Right lung (tissue), 5 donors: ENCODE measurements around the gene ACTC1. TPM values are rescaled to one million over a fixed set of nuclear protein-coding genes. Genes with fewer than 3 reads are reported as not detected.

Experiments
- DNase-seq, 2 donors: peaks; one replicate each; pipeline ENCODE4 v3.0.0-alpha.2; 2013
- polyA plus RNA-seq, 5 donors: library from polyadenylated mRNA; unstranded; fragments of 120-200 nt; gene quantifications; one replicate each; pipeline versions ENCODE4 v1.2.1 to v1.2.3, GENCODE V29; 2013; ENCODE audit warnings: inconsistent platforms in 1 of 5, low replicate concordance in 1 of 5; ENCODE audit not compliant: insufficient read length in 5 of 5, insufficient read depth in 1 of 5

ACTC1 gene
- polyA plus RNA-seq, 5 donors = 1.3 to 342 (median 4.0) TPM

- DNase-seq = no peak
Measured at GRCh38 chr15:34802803-34803750, 7.7 kb upstream of the ACTC1 start.

GRCh38 chr15:34802371-34802770, 7.0 kb upstream of the ACTC1 start:
- DNase-seq = no peak

DNA sequence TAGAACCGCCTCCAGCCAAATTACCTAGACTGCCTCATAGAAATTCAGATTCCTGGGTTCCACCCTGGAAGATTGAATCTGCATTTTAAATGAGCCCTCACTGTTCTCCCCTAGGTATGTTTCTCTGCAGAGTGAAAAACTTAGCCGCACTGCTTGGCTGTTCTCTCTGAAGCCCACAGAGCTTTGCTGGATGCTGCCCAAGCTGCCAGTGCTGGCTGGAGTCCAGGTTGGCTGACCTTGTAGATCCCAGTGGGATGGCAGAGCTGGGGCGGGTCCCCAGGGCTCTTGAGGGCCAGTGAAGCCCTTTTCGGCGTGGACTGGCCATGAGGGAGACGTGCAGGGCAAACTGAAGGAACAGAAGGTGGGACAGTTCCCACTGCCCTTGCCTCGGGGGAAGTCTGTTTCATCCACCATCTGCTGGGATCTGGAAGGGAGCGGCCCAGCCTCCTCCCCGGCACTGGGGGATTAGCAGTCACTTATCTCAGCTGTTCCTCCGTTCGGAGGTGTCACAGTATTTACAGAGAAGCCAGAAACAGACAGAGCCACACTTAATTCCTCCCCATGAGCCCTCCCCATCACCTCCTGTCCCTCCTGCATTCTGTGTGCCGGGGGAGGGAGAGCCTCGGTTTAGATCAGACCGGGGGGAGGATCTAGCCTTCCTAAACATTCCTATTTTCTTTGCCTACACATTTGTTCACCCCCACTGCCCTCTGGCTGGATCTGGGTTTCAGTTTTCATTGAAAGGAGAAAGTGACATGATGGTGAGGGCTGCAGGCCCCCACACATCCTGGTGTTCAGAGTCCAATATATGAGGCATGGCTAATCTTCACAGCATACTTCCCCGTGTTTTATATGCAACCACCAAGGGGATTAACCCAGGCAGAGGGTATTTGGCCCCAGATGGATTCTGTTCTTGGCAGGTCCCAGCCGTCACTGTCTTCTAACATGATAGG, 4.1 kb upstream of the ACTC1 start:
- DNase-seq = peak; percentile 26 to 30

DNA sequence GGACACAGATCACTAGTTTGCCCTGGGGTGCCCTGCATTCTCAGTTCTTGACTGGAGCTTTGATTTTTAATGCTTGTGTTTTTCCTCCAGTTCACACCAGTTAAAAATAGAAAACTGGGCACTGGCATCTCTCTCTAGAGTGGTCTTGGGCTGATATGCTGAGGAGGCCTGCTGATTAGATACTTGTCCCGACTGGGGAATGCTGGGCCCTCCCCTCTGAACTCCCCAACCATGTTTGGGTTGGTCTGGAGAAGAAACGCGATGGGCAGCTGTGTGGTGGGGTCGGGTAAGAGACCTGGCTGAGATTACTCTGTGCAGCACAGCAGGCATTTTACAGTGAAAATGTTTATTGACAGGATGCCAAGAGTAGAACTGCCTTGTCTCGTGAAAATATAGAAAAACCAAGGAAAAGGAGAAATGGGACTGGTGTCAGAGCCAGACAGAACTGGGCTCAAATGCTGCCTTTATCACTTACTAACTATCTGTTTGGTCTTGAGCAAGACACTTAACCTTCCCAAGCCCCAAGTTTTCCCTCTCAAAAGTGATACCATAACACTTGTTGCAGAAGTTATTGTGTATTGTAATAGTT, 1.6 kb upstream of the ACTC1 start:
- DNase-seq = no peak

DNA sequence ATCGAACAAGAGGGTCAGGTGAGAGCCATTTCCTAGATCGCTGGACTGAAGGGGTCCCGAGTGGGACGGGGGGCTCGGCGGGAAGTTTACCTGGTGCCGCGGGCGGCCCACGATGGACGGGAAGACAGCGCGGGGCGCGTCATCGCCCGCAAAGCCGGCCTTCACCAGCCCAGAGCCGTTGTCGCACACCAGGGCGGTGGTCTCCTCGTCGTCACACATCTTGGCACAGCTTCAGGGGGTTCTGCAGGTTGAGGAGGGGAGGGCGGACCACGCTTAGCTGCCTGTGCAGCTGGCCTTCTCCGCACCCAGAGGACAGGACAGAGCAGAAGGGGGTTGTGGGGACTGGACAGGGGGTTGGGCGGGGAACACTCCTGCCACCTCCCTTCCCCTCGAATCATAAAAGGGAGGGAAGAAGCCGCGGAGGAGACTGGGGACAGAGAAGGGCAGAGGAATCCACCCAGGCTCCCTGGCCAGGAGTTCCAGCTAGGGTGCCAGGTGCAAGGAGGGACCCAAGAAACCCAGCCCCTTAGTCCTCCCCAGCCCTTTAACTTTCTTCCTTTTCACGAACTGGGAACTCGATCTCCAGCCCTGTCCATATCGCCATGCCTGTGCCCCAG, 651 bp downstream of the ACTC1 start:
- DNase-seq = no peak

DNA sequence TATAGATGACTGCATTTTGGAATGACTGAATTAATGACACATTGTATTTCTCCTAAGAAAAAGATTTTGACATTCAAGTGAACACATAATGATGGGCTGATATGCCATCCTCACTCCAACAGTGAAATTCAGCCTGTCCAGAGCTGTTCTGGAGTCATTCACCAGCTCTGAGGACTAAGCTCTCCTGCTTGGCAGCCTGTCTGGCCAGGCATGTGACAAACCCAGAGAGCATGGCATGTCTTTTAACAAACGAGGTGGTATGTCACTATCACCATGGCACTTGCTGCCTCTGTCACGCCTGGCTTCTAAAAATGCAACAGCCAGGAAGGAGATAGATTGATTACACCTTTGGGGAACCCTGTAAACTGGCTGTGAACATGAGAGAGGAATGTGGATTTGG, 1.4 kb downstream of the ACTC1 start:
- no peak for DNase-seq

DNA sequence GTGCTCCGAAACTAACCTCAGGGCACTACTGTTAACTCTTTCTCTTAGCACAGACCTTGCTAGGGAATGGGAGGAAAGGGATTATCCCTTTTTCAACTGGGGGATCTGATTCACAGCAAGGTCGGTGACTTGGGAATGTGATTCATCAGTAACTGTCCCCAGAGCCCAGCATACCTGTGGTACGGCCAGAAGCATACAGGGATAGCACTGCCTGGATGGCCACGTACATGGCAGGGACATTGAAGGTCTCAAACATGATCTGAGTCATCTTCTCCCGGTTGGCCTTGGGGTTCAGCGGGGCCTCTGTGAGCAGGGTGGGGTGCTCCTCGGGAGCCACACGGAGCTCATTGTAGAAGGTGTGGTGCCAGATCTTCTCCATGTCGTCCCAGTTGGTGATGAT, 2.3 kb downstream of the ACTC1 start:
- DNase-seq = no peak

DNA sequence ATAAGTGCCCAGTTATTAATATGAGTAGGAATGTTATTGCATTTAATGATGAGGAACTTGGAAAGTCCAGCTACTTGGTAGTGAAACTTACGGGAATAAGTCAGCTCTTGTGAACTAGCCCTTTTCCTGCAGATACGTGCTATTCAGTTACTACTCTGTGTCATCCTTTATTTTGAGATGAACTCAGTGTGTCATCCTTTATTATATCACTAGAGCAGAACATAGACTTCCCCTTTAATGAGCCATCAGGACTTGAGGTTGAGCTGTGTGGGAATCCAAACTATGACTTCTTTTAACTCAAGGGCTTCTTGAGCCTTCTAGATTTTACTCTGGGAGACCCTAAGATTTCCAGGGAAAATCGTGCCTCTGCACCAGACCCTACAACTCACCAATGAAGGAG, 3.6 kb downstream of the ACTC1 start:
- DNase-seq = no peak

DNA sequence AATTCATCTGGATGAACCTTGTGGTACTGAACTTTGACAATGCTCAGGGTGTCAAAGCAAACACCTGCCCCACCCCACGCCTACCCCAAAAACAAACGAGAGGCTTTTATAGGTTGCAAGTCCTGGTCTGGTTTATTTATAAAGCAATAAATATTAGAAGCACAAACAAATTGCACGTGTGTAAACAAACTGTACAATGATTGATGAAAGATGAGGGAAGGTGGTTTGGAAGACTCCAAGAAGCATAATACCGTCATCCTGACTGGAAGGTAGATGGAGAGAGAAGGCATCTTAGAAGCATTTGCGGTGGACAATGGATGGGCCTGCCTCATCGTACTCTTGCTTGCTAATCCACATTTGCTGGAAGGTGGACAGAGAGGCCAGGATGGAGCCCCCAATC, 5.2 kb downstream of the ACTC1 start:
- DNase-seq = no peak

GRCh38 chr15:34789326-34789725, 6.0 kb downstream of the ACTC1 start:
- no peak for DNase-seq

DNA sequence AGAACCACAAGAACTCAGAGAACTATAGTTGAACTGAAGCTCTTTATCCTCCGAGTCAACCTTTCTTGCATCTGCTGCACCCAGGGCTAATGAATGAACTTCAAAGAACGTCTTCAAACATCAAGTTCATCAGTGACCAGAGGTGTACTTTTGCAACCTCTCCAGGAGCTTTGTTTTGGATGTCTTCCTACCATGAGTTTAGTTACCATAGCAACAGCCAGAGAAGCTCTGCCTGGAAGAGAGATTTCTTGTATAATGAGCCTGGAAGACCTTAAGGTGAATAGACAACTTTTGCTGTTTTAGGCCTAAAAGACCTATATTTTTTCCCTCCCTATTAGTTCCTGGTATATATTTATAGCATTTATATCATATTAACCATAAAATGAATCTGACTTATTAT, 9.1 kb downstream of the ACTC1 start:
- DNase-seq = no peak

DNA sequence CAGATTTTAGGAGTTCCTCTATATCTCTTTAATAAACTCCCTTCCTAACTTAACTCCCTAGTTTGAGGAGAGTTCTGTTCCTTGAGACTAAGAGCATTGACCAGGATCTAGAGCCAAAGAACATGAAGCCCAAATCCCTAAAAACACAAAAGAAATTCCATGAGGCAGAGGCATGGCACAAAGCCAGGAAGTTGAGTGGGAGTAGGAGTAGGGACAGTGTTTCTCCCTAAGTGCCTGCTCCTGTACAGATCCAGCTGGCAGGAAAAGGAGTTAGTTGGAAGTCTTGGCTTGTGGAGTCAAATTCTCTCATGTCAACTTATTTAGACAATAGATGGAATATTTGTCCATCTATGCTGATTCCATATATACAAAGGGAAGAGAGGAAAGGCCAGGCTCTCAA, 11.4 kb downstream of the ACTC1 start:
- DNase-seq = no peak

DNA sequence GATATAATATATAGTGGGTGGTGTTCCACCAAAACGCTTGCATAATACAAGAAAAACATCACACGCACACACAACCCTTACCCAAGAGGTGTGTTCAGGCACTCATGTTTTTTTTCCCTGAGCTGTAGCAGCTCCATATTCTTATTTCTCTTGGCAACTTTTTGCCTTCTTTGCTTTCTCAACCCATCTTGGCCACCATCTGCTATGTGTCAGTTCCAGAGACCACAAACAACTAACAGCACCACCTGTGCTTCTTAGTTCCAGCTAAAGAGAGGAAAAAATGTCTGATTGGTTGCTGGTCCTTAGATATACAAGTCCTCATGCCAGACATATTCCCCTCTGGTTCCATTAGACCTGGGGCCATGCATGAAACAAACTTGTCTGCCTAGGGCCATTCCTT, 11.9 kb downstream of the ACTC1 start:
- DNase-seq = no peak

GRCh38 chr15:34782901-34783300, 12.4 kb downstream of the ACTC1 start:
- no peak for DNase-seq

DNA sequence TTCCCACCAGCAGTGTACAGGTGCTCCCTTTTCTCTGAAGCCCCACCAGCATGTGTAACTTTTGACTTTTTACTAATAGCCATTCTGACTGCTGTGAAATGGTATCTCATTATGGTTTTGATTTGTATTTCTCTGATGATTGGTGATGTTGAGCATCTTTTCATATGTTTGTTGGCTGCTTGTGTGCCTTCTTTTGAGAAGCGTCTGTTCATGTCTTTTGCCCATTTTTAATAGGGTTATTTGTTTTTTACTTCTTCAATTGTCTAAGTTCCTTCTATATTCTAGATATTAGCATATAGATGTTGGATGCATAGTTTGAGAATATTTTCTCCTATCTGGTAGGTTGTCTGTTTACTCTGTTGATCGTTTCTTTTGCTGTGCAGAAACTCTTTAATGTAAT, 14.6 kb downstream of the ACTC1 start:
- no peak for DNase-seq

DNA sequence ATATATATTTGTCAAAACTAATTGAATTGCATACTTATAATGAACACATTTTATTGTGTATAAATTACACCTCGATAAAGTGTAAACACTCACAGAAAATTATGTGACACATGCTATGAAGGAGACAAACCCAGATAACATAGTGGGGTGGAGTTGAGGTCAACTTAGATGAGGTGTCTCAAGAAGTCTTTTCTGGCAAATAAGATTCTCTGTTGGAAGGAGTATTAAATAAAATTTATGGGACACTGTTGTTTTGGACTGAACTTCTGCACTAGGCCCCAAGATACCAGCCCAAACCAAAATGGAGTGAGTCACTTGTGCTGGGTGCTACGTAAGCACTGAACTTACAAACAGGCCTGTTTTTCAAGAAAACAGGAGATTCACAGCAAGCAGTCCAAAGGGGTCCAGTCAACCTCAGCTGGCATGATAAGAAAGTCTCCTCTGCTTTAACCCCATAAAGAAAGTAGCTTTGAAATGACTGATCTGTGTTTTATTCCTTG, 18.7 kb downstream of the ACTC1 start:
- peak in 1 of 2 donors; percentile 30 for DNase-seq

GRCh38 chr15:34773917-34774316, 21.4 kb downstream of the ACTC1 start:
- no peak for DNase-seq

DNA sequence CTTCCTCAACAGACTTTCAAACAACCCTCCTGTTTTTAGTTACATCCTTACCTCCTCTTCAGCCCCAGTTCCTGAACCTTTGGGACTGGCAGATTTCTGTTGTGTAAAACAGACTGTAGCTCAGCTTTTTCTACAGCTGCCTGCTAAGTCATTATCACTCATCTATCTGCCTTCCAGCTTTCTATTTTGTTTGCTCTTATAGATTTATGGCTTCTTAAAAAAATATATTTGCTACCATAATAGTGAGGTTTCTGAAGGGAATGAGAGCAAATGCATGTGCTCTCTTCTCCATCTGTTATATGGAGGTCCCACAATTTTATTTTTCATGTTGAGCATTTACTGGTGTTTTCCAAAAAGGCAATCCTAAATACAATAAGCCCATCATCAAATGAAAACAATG, 22.3 kb downstream of the ACTC1 start:
- no peak for DNase-seq

- DNase-seq = no peak
Measured at GRCh38 chr15:34772312-34772711, 23.0 kb downstream of the ACTC1 start.

GRCh38 chr15:34769711-34770110, 25.6 kb downstream of the ACTC1 start:
- DNase-seq = no peak

DNA sequence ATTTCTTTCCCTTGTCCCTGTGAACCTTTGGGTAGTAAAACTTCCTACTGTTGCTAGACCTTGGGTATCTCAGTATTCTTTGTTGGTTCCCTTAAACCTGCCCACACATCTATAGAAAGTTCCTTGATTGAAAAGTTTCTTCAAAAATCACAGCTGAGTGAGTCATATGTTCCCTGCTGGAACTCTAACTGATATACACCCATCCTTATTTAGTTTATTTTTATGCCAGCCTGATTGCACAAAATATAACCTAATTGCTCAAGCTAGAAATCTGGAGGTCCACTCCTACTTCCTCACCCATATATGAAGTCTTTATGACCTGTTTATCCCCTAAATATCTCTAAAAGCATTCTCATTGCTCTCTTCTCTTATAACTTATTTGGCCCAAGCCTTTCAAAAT, 26.8 kb downstream of the ACTC1 start:
- DNase-seq = no peak

- no peak for DNase-seq
Measured at GRCh38 chr15:34765741-34766140, 29.6 kb downstream of the ACTC1 start.
